GM19351 (cell line): ENCODE results near the gene DNAL1.

ENCODE experiments used
- ATAC-seq: cut with Tn5 transposase; IDR thresholded peaks from one replicate; pipeline ENCODE4 v1.9.1; 2021; ENCODE audit warnings: mild to moderate bottlenecking, moderate library complexity; ENCODE audit not compliant: unreplicated experiment

Gene DNAL1

GRCh38 chr14:73722581-73722980, 77.8 kb downstream of the DNAL1 start:
- no peak for ATAC-seq

GRCh38 chr14:73723406-73723796, 78.6 kb downstream of the DNAL1 start:
- no peak for ATAC-seq

GRCh38 chr14:73723797-73724661, 79.2 kb downstream of the DNAL1 start:
- no peak for ATAC-seq

GRCh38 chr14:73724696-73725095, 79.9 kb downstream of the DNAL1 start:
- no peak for ATAC-seq

GRCh38 chr14:73725116-73726024, 80.6 kb downstream of the DNAL1 start:
- no peak for ATAC-seq

- no peak for ATAC-seq
Observed at GRCh38 chr14:73726025-73726961, 81.5 kb downstream of the DNAL1 start.

- ATAC-seq: no peak
Observed at GRCh38 chr14:73727166-73727565, 82.4 kb downstream of the DNAL1 start.

GRCh38 chr14:73728717-73729330, 84.0 kb downstream of the DNAL1 start:
- ATAC-seq: no peak

- ATAC-seq: no peak
Observed at GRCh38 chr14:73729556-73730265, 84.9 kb downstream of the DNAL1 start.

- ATAC-seq: no peak
Observed at GRCh38 chr14:73731111-73731510, 86.3 kb downstream of the DNAL1 start.

- ATAC-seq: no peak
Observed at GRCh38 chr14:73732006-73732405, 87.2 kb downstream of the DNAL1 start.

- ATAC-seq: no peak
Observed at GRCh38 chr14:73736842-73737241, 92.1 kb downstream of the DNAL1 start.

GRCh38 chr14:73738518-73739173, 93.9 kb downstream of the DNAL1 start:
- no peak for ATAC-seq

- ATAC-seq: no peak
Observed at GRCh38 chr14:73739174-73739898, 94.5 kb downstream of the DNAL1 start.

GRCh38 chr14:73739899-73740617, 95.3 kb downstream of the DNAL1 start:
- ATAC-seq: no peak

GRCh38 chr14:73740618-73741326, 96.0 kb downstream of the DNAL1 start:
- ATAC-seq: no peak

GRCh38 chr14:73741386-73741875, 96.6 kb downstream of the DNAL1 start:
- ATAC-seq: no peak
